NCI-H2107 treated with DMSO at 0.1 percent for 48 hours (cell line): ENCODE data around the gene MVB12B.

Experiments used
- DNase-seq: peaks from one replicate; lab custom pipeline; 2025; ENCODE audit not compliant: unreplicated experiment; lab: John Stamatoyannopoulos, UW

The MVB12B gene

DNA sequence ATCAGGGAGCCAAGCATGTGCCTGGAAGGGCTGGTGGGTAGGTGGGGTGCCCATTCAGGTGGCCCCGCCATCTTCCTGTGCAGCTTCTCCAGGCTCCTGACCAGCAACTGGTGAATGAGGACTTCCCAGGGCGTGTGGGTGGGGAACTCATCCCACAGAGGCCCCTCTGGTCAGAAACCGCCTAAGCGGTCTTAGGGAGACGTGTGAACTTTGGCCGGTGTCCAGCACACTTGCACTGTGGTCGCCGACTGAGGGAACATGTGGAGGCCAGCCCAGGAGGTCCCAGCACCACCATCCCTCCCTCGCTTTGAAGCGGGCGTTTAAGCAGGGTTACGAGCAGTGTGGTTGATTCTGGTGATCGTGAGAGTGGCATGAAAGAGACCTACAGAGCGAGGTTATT lies 77.8 kb downstream of the MVB12B start:
- no peak for DNase-seq

DNA sequence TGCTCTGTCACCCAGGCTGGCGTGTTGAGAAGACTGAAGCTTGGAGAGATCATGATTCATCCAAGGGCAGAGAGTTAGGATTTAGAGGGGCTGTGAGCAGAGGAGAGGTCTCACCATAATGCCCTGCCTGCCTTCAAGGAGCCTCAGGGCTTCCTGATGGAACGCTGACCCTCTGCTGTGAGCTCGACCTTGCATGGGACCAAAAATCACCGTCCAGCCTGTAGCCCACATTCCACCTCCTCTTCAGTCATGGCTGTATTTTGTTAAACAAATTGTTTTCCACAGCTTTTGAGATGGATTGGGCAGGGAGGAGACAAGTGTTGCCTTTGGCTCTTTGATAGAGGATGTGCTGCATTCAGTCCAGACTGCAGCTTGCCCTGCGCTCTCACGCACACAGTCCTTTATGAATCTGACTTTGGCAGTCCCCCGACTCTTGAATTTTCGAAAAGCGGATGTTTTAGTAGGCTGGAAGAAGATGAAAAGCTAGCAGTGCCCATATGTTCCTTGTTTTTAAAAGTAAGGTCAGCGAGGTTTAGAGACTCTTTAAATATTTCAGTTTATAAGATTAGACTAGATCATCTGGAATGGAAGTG lies 79.5 kb downstream of the MVB12B start:
- no peak for DNase-seq

DNA sequence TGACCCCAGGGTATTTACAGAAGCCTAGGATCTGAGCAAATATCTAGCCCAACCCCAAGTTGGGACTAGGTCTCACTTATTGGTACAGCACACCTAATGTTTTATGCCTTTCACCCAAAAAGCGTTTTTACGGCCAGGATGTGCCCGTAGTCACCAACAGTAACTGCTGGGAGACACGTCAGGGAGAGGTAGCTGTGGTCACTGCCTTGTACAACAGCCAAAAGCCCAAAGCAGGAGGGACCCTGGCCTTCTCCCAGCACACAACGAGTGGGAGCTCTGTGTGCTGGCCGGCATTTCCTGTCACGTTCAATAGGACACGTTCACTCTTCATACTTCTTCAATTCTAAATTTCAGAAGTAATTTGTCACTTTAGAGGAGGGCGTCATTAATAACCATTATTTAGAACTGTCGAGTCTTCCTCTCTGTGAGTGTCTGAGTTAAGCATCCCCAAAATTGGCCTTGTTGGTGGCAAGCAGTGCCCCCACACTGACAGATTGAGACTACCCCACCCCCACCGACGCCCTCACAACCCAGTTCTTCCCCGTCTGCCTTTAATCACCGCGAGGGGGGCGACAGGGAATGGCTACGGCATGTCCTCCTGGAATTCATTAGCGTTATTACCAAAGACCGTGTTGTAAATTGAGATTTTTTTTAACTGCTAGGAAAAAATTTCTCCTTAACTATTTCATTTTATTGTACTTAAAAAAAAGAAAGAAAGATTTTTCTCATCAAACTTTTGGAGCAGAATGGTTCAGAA lies 80.7 kb downstream of the MVB12B start:
- no peak for DNase-seq

DNA sequence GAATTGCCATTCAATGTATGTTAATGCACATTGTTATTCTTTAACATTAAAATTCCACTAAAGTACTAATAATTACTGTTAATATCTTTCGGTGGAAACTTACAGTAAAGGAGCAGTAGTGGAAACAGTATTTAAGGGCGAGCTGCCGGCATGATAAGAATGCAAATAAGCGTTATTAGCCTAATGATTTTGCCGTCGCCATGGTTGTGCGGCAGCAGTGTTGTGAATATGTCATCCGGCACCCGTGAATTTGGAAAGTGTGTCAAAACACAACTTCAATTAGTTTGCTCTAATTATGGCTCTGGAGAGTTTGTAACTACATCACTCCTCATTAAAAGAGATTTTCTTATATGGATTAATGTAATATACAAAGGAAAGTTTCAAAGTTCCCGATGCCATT lies 81.4 kb downstream of the MVB12B start:
- no peak for DNase-seq

DNA sequence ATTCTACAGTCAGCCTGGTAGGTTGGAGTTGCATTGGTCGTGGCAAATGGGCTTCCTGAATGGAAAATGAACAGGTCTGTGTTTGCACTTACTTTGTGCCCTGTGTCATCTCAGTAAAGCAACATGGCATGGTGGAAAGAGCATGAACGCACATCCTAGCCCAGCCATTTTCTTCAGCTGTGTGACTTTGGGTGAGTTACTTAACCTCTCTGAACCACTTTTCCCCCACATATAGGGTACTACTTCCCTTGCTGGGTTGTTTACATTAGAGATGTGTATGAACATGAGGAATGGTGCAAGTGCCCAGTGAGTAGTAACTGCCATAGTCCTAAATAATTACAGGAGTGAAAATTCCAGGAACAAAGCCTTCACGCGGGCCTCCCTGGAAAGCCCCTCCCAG lies 83.6 kb downstream of the MVB12B start:
- no peak for DNase-seq

DNA sequence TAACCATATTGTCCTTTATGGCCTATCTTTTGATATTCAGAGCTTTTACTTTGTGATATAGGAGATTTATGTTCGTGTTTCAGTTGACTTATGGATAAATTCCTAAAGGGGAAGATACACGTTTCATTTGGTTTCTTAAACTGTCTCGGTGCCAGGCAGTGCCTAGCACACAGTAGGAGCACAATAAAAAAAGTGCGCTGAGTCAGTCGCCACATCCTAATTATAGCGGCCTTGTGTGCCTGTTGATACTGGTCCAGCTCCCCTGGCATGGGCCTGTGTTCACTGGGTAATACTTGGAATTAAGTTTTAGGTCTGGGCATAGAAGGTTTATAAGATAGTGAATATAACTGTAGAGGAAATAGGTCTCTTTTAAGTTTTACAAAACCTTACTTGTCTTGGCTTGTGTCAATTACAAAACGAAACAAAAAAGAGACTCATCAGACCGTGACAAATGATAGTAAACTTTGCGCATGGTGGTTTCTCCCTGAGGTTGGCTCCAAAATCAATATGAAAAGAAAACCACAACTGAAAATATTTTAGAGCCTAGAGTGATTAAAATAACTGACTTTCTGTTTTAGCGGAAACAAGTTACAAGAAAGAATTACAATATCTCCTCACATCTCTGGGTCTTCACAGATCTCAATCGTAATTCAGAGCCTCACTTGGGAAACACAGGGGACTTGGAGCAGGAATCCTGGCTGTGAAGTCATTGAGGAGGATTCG lies 84.8 kb downstream of the MVB12B start:
- DNase-seq, result peak; percentile 91

DNA sequence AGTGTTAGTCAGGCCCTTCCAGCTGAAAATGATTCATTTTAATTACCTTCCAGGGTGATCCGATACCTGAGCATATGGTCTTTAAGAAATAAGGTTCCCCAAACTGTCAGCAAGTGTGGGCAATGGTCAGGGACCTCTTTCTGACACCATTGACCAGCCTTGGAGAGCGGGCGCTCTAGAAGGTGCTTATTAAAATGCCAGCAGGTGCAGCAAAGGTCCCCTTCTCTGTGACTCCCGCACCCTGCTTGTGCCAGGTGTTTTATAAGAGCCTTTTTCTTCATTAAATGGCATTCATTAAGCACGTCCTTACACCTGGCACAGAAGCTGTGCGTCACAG lies 85.3 kb downstream of the MVB12B start:
- DNase-seq, result peak; percentile 92

DNA sequence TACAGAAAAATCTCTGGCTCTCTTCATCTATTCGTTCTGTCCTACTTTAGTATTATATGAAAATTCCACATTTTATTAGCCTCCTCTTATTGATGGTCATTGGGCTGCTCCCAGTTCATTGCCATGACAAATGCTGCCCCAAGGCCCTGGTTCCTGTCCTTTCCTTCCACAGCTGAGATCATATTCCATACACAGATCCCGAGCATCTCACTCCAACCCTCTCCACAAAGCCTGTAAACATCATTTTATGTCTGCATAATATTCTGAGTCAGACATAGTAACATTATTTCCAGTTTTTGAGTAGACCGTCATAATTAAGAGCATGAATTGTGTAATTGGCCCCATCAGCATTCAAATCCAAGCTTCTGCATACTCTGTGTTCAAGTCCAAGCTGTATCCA lies 86.3 kb downstream of the MVB12B start:
- peak; percentile 67 for DNase-seq

DNA sequence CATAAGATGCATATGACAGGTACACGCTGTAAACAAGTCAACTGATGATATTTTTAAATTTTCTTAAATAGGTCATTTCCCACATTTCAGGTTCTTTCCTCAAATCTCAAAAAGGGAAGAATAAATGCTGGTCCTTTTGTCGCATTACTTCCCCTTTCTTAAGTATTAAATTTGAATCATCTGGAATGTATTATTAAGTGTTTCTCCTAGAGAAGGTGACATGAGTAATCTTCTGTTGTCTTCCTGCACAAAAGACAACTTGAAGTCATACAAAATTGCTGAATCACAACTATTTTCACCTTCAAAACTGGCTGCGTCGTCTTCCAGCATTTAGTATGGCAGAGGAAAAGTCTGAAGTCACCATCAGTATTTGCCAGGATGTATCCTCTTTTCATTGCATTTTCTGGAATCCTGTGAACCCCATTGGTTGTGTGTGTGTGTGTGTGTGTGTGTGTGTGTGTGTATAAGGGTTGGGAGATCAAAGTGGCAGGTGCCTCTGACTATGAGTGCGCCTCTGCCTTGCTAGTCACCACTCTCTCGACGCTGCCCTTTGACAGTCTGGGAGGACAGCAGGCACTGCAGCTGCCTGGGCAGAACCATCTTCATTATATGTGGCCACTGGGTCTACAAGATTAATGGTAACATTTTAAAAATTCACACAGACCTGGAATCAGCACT lies 86.9 kb downstream of the MVB12B start:
- no peak for DNase-seq

DNA sequence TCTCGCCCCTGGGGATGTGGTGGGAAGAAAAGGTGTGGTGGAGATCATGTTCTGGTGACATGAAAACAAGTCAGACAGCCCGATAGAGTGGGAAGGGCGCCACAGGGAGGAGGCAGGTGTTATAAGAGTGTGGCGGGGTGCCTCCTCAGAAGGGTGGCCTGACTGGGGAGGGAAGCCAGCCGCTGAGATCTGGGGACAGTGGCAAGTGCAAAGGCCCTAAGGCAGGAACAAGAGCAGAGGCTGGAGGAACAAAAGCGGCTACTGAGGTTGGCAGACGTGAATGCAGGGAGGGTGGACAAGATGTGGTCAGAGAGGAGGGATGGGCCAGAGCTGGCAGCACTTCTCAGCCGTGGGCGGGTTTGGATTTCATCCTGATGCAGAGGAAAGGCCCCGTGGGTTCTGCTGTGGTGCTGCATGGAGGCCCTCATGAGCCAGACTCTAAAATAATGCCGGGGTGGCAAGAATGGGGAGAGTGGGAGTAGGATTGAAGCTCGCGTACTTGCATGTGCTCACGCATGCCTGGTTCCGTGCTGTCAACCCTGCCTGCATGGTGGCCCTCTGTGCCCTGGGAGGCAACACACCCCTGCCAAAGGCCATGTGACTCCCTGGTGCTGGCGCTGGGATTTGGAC lies 89.2 kb downstream of the MVB12B start:
- peak; percentile 80 for DNase-seq

DNA sequence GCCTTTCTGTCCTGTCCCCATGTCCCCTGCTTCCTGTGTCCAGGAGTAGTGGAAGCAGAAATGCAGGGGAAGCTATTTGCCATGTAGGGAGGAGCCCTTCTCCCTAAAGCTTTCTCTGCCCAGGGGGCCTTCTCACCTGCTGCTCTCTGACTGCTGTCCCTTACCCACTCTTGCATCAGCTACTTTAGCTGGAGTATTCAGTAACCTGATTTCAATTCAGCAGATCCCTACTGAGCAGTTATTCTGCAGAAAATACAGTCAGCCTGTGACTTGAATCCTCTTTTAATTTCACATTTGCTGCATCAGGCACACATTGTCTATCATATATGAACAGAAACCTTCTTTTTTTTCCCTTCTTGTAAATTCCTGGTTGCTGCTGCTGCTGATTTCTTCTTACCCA lies 90.4 kb downstream of the MVB12B start:
- peak; percentile 96 for DNase-seq

DNA sequence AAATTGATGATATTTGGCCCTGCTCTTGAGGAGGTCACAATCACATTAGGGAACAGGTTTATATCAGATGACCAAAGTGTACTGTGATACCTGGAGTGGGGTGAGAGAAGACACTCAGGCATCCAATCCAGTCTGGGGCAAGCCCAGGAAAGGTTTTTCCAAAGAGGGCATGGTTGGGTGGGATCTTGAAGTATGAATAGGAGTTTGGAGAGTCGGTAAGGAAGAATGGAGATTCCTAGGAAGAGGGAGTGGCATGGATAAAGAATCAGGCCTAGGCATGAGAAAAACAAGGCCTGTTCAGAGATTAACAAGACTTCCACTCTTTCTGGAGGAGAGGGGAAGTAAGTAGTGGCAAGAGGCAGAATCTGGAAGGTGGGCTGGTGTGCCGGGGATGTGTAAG lies 91.1 kb downstream of the MVB12B start:
- no peak for DNase-seq

DNA sequence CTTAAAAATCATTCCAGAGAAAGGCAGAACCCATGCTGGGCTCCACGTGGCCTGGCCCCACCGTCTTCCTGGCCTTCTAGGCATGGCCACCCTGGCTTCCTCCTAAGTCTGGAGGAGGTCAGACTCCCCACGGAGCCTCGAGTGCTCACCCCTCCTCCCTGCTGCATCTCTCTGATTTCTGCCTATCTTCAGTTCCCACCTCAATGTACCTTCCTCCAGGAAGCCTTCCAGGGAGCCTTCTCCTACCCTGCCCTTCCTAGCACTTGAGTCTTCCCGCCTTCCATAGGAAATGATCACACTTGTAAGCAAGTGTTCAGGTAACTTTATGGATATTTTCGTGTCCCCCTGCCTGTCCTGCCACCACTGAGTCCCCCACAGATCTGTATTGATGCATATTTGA lies 92.0 kb downstream of the MVB12B start:
- DNase-seq, result no peak

DNA sequence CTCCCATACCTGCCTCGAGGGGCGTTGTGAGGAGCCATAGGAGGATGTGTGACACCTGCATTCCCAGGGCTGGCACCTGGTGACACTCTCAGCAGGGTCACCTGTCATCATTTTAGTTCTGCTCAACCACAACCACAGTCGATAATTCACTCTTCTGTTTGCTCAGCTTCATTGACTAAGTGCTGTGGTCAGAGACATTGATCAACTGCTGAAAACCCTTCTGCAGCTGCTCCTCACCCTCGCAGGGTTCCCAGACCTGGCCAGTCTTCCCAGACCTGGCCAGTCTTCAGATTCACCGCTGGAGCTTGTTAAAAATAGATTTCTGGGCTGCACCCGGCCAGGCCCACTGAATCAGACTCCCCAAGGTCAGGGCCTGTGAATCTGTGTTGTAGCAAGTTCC lies 92.8 kb downstream of the MVB12B start:
- DNase-seq, result peak; percentile 94

DNA sequence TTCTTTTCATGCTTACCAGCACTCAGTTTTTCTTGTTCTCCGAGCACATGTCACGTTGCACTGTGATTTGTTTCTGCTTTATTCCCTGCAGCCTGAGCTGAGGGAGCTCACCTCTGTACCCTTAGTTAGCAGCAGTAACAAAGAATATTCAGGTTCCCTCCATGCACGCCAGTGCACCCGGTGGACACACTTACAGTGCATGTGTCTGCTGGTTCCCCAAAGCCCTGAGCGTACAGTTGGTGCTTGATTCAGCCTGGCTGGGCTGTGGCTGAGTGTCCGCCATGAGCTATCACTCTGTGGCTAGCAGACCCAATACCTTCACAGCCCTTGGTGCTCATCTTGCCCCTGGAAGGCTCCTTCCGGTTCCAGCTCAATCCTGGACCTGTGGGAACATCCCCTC lies 93.5 kb downstream of the MVB12B start:
- no peak for DNase-seq

DNA sequence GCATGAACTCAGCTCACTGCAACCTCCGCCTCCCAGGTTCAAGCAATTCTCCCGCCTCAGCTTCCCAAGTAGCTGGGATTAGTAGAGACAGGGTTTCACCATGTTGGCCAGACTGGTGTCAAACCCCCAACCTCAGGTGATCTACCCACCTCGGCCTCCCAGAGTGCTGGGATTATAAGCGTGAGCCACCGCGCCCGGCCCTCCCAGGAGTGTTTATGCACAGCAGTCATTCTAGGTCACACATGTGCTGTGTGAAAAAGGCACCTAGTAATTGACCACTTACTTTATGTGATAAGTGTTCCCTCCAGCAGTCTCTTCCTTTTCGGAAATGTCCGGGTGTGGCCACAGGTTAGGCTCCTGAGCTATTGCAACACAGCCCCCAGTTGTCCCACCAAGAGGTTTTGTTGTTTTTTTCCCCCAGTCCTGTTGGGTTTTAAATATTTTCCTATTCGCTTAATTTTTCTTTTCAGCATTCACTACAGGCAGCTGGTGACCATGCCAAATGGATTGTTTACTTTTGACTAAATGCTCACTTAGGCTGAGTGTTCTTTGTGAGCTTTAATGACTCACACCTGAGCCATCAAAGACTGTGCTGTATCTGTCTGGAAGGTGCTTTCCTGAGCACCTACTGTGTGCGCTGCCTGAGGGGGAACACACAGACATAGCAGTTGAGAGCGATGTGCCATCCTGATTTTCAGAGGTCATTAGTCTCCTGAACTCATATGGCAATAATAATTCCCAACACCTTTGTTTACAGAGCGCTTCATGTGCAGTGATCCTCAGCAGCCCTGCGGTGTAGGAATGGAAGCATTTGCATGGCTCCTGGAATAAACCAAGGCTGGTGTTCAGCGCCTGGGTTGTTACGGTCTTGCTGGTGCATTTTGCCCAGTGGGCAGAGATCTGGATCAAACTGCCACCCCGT lies 94.3 kb downstream of the MVB12B start:
- peak; percentile 74 for DNase-seq

DNA sequence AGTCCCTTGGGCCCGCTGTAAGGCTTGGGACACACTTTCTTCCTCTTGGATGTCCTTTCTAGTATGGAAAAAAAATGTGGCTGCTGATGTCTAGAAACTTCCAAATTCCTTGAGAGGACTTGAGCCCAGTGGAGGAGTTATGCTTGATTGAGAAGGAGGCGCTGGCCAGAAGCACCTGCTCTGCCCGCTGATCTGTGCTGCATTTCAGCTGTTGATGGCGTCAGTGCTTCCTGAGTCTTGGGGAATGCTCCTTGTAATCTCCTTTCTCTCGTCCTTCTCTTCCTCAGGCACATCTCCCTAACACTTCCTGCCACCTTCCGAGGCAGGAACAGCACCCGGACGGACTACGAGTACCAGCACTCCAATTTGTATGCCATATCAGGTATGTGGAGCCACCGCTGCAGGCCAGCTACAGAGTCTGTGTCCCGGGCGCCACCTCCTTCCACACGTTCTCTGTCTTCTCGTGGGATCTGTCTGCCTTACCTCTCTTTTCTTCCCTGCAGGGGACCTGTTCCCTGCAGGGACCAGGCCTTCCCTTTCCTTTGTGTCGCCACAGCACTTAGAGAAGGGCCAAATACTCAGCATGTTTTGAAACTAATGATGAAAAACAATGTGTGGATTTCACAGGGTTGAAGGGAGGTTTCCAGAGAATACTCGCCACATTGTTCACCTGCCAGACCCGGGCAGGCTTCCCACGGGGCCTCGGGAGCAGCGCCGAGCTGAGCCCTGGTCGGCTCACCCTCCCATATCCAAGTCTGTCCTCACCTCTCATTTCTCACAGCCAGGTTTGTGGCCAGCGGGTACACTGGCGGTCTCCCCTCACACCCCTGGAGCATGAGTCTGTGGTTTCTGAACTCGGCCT lies 95.2 kb downstream of the MVB12B start:
- DNase-seq, result peak; percentile 91

DNA sequence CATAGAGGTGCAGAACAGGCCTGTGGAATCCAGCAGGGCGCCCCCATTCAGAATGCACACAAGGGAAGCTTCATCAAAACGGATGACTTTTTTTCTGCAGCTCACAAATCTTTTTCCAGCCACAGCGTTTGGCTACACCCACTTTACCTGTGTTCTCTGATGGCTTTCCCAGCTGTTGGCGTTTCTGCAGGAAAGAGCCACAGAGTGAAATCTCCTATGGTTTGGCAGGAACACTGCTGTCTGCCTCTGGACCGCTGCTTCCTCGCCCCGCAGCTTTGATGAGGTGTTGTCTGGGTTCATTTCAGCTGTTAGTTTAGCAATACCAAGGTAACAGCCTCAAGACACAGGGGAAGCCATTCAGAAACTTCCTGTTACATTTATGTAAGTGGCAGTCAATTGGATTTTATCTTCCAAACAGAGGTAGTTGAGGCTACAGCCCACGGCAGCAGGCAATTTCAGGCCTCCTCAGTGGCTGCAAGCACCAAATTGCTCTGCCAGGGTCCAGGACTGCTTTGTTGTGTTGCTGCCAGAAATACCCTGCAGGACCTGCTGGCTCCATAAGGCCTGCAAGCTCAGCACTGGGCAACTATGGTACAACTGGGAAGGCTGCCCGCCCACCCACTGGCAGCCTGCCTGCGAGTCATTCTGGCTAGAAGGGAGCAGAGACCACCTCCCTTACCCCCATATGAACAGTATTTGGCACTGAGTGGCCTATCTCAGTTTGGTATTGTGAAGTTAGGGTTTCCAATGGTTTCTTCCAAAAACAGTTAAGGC lies 96.7 kb downstream of the MVB12B start:
- no peak for DNase-seq

DNA sequence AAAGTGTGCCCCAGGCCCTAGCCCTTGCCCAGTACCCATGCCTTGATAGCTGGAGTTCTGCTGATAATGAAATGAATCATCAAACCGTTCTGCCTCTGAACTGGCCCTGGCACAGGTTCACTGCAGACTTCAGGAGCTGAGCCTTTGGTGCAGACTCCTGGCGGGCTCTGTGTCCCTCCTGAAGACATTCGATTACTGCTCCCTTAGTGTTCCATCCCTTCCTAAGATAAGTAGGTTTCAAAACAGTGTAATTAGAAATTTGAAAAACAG lies 97.2 kb downstream of the MVB12B start:
- DNase-seq, result no peak
